ENCODE measurements around the gene ST6GALNAC6. TPM values are rescaled to one million over a fixed set of nuclear protein-coding genes. Genes with fewer than 3 reads are reported as not detected.

ST6GALNAC6 gene
- total RNA-seq, 1 donor: 85.0 TPM

GRCh38 chr9:127938298-127938690 is 38.9 kb upstream of the ST6GALNAC6 start:
- H3K4me3 ChIP-seq (ENCODE audit: low read depth, low read length): peak overlapping the region; percentile 93
- no peak for TF ChIP-seq CTCF (IDR thresholded peaks at IDR 0.05; ENCODE audit: insufficient read depth, low read length)
- DNase-seq (ENCODE audit: low read depth): no peak

DNA sequence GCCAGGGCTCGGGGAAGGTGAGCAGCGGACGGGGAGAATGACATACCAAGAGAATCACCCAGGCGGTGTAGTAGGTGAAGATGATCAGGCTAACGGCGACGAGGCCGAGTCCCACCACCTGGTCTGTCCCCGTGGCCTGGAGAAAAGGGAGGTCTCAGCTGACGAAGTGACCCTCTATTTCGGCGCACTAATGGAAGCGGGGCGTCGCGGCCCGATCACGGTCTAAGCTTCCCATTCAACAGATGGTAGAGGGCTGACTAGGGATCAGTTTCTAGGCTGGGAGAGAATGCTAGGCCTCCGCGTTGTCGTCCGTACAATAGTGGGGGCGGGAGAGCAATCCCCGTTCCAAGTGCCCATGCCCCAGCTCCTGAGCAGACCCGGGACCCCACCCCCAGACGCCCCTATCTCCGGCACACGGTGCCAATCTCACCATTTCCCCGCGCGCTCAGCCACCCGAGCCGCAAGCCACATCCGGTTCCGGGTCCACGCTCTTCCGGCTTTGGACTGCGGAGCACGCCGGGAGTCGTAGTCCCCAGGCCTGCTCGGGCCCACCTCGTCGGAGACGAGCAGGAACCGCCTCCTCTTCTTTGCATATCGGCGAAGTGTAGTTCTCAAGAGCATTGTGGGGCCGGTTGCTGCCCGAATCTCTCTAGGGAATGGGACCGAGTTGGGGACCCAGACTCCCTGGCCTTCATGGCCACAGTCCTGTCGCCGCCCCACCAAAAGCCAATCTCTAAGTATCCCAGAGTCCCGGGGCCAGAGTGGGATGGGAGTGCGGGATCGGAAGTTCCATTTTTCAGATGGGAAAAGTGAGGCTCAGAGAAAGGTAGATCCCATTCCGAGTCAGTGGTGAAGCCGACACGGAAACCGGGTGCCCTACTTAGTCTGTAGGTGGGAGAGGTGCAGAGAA is 38.2 kb upstream of the ST6GALNAC6 start, which contains the start of gene DPM2:
Gene DPM2 (minus strand): TSS at position 467 of the 910 bp plus-strand sequence. CDS start 34 bp downstream, at position 433.
- peak; percentile 77 for DNase-seq (ENCODE audit: low read depth)
- H3K4me3 ChIP-seq (ENCODE audit: low read depth, low read length): peak within 1 kb of the TSS; percentile 93
- TF ChIP-seq CTCF (IDR thresholded peaks at IDR 0.05; ENCODE audit: insufficient read depth, low read length): no peak

DNA sequence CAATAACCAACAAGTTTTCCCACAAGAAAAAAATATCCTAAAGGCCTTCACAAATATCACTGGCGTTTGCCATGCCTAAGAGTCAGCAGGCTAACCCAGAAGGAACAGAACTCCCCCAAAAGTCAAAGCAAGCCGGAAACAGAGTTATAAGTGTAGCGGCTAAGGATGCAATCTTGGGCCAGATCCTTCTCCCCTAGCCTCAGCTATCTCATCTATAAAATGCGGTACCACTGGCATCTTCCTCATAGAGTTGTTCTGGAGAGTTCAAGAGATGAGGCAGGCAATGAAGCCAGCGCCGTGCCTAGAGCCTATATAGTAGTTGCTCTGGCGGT is 37.6 kb upstream of the ST6GALNAC6 start:
- DNase-seq (ENCODE audit: low read depth): peak; percentile 26
- peak overlapping the region; percentile 93 for H3K4me3 ChIP-seq (ENCODE audit: low read depth, low read length)
- no peak for TF ChIP-seq CTCF (IDR thresholded peaks at IDR 0.05; ENCODE audit: insufficient read depth, low read length)

DNA sequence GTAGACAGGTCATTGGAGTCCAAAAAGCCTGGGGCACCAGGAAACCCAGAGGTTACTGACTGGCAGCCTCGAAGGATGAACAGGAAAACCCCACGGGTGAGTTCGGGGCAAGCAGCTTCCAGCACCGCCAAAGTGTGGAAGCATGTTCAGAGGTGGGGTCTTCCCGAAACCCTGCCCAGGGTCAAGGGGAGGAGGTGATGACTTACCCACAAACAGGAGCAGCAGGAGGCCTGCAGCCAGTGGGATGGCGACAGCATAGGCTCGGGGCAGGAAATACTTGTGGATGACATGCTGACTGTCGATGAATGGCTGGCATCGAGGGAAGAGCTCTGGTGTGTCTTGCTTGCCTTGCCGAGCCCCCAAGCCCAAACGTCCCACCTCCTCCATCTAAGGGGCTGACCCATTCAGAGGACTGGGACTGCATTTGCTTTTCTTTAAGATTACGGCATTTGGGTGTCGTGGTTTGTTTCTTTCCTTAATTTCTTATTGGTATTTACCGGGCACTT is 37.0 kb upstream of the ST6GALNAC6 start:
- H3K4me3 ChIP-seq (ENCODE audit: low read depth, low read length): peak overlapping the region; percentile 93
- no peak for TF ChIP-seq CTCF (IDR thresholded peaks at IDR 0.05; ENCODE audit: insufficient read depth, low read length)
- no peak for DNase-seq (ENCODE audit: low read depth)

GRCh38 chr9:127935765-127936221 is 36.4 kb upstream of the ST6GALNAC6 start:
- H3K4me3 ChIP-seq (ENCODE audit: low read depth, low read length): peak overlapping the region; percentile 93
- peak; percentile 43 for DNase-seq (ENCODE audit: low read depth)
- no peak for TF ChIP-seq CTCF (IDR thresholded peaks at IDR 0.05; ENCODE audit: insufficient read depth, low read length)

DNA sequence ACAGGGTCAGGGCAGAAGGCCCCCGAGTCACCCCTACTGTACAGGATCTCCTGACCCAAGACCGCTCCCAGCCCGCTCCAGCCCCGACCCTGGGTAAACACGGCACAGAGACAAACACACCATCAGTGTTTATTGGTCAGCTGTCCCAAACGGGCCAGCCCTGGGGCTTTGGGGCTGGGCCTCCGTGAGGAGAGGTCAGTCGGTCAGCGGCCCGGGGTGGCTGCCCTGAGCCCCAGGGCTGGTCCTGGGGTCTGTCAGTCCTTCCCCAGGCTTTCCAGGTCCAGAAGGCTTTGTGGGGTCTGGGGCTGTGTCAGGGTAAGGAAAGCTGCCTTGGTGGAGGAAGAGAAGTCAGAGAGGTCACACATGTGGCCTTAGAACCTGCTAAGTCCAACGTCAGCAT is 35.6 kb upstream of the ST6GALNAC6 start:
- DNase-seq (ENCODE audit: low read depth): no peak
- no peak overlapping the region for H3K4me3 ChIP-seq (ENCODE audit: low read depth, low read length)
- TF ChIP-seq CTCF (IDR thresholded peaks at IDR 0.05; ENCODE audit: insufficient read depth, low read length): no peak
